ENCODE measurements around the gene BCL2L14.

BCL2L14 gene

DNA sequence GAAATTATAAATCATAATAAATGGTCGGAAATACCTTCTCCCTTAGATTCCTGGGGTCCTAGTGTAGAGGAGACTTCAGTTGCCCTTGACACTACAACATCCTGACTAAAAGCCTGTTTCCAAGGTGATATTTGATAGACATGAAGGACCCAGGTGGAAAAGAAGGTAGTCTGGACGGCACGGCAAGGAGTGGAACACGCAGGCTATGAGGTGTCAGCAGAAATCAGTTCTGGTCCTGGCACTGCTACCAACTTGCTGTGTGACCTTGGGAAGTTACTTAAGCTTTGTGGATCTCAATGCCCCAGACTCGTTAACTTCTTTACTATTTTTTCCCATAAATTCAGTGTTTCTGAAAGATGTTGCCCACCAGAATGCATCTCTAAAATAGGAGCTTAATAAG lies 36.9 kb upstream of the BCL2L14 start:
- TF ChIP-seq POLR2AphosphoS5 (IDR thresholded peaks at IDR 0.05; ENCODE audit: low read depth, low read length) (no peak), TAF1 (IDR thresholded peaks at IDR 0.05; ENCODE audit: borderline replicate concordance, low read depth, low read length) (no peak), POLR2A (IDR thresholded peaks at IDR 0.05; ENCODE audit: low read depth, low read length) (no peak)
- FAIRE-seq (no peak), DNase-seq (ENCODE audit: insufficient read length) (no peak)

GRCh38 chr12:12034344-12034743 lies 36.4 kb upstream of the BCL2L14 start:
- TF ChIP-seq POLR2A (IDR thresholded peaks at IDR 0.05; ENCODE audit: low read depth, low read length): no peak
- no peak for TF ChIP-seq POLR2AphosphoS5 (IDR thresholded peaks at IDR 0.05; ENCODE audit: low read depth, low read length)
- no peak for TF ChIP-seq TAF1 (IDR thresholded peaks at IDR 0.05; ENCODE audit: borderline replicate concordance, low read depth, low read length)
- FAIRE-seq (no peak), DNase-seq (ENCODE audit: insufficient read length) (no peak)

DNA sequence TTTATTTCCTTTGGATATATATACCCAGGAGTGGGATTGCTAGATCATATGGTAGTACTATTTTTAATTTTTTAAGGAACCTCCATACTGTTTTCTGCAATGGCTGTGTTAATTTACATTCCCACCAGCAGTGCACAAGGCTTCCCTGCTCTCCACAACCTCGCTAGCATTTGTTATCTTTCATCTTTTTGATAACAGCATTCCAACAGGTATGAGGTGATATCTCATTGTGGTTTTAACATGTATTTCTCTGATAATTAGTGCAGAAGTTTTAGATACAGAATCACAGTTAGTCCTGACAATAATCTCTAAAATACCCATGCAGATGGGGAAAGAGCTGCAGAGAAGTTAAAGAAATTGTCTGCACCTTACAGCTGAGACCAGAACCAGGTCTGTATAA lies 35.5 kb upstream of the BCL2L14 start:
- FAIRE-seq (peak; percentile 17), DNase-seq (ENCODE audit: insufficient read length) (no peak)
- no peak for TF ChIP-seq TAF1 (IDR thresholded peaks at IDR 0.05; ENCODE audit: borderline replicate concordance, low read depth, low read length)
- TF ChIP-seq POLR2AphosphoS5 (IDR thresholded peaks at IDR 0.05; ENCODE audit: low read depth, low read length): no peak
- TF ChIP-seq POLR2A (IDR thresholded peaks at IDR 0.05; ENCODE audit: low read depth, low read length): no peak

GRCh38 chr12:12036901-12037300 lies 33.8 kb upstream of the BCL2L14 start:
- DNase-seq (ENCODE audit: insufficient read length) (no peak), FAIRE-seq (no peak)
- no peak for TF ChIP-seq TAF1 (IDR thresholded peaks at IDR 0.05; ENCODE audit: borderline replicate concordance, low read depth, low read length)
- no peak for TF ChIP-seq POLR2AphosphoS5 (IDR thresholded peaks at IDR 0.05; ENCODE audit: low read depth, low read length)
- TF ChIP-seq POLR2A (IDR thresholded peaks at IDR 0.05; ENCODE audit: low read depth, low read length): no peak

DNA sequence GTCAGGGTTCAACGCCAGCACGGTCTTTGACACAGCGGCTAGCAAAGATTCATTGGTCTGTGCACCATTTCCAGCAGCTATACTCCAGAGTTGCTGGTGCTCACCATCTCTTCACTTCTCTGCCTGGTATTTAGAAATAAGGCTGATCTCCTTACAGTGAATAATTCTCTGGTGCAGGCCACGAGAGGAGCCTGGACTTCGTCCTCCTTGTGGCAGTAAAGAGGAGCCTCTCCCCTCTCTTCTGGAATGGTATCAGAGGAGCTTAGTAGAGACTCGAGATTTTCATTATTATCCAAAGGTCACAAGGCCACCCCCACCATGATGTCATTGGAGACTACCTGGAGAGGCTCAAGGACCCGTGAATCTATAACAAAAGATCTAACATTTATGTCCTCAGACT lies 30.8 kb upstream of the BCL2L14 start:
- TF ChIP-seq TAF1 (IDR thresholded peaks at IDR 0.05; ENCODE audit: borderline replicate concordance, low read depth, low read length) (no peak), POLR2A (IDR thresholded peaks at IDR 0.05; ENCODE audit: low read depth, low read length) (no peak), POLR2AphosphoS5 (IDR thresholded peaks at IDR 0.05; ENCODE audit: low read depth, low read length) (no peak)
- no peak for DNase-seq (ENCODE audit: insufficient read length)
- no peak for FAIRE-seq

DNA sequence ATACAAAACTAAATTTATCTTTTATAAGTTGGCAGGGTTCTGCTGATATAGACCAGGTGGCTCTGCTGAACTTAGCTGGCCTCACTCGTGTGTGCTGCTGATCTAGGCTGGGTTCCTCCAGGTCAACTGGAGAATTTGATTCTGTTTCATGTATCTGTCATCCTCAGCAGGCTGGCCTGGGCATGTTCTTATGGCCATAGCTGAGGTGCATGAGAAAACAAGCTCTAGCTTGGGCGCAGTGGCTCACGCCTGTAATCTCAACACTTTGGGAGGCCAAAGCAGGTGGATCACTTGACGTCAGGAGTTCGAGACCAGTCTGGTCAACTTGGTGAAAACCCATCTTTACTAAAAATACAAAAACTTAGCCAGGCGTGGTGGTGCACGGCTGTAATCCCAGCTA lies 24.3 kb upstream of the BCL2L14 start:
- DNase-seq (ENCODE audit: insufficient read length) (no peak), FAIRE-seq (no peak)
- TF ChIP-seq POLR2AphosphoS5 (IDR thresholded peaks at IDR 0.05; ENCODE audit: low read depth, low read length) (no peak), TAF1 (IDR thresholded peaks at IDR 0.05; ENCODE audit: borderline replicate concordance, low read depth, low read length) (no peak), POLR2A (IDR thresholded peaks at IDR 0.05; ENCODE audit: low read depth, low read length) (no peak)

- FAIRE-seq: peak; percentile 88
- no peak for DNase-seq (ENCODE audit: insufficient read length)
- TF ChIP-seq POLR2A (IDR thresholded peaks at IDR 0.05; ENCODE audit: low read depth, low read length): no peak
- TF ChIP-seq POLR2AphosphoS5 (IDR thresholded peaks at IDR 0.05; ENCODE audit: low read depth, low read length): no peak
- no peak for TF ChIP-seq TAF1 (IDR thresholded peaks at IDR 0.05; ENCODE audit: borderline replicate concordance, low read depth, low read length)
Measured at GRCh38 chr12:12047682-12048081, 23.1 kb upstream of the BCL2L14 start.

GRCh38 chr12:12048266-12048665 lies 22.5 kb upstream of the BCL2L14 start:
- TF ChIP-seq POLR2A (IDR thresholded peaks at IDR 0.05; ENCODE audit: low read depth, low read length) (no peak), POLR2AphosphoS5 (IDR thresholded peaks at IDR 0.05; ENCODE audit: low read depth, low read length) (no peak), TAF1 (IDR thresholded peaks at IDR 0.05; ENCODE audit: borderline replicate concordance, low read depth, low read length) (no peak)
- FAIRE-seq (no peak), DNase-seq (ENCODE audit: insufficient read length) (no peak)

DNA sequence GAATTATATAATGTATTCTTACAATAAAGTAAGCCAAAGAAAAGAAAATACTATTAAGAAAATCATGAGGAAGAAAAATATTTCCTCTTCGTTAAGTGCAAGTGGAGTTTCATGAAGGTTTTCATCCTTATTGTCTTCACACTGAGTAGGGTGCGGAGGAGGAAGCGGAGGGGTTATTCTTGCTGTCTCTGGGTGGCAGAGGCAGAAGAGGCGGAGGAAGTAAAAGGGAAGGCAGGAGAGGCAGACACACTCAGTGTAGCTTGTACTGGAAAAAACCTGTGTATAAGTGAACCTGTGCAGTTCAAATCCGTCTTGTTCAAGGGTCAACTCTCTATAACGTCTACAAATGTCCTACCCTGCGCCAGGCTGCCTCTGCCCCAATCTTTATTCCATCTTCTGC lies 22.0 kb upstream of the BCL2L14 start:
- FAIRE-seq (no peak), DNase-seq (ENCODE audit: insufficient read length) (no peak)
- TF ChIP-seq POLR2A (IDR thresholded peaks at IDR 0.05; ENCODE audit: low read depth, low read length): no peak
- no peak for TF ChIP-seq TAF1 (IDR thresholded peaks at IDR 0.05; ENCODE audit: borderline replicate concordance, low read depth, low read length)
- TF ChIP-seq POLR2AphosphoS5 (IDR thresholded peaks at IDR 0.05; ENCODE audit: low read depth, low read length): no peak

DNA sequence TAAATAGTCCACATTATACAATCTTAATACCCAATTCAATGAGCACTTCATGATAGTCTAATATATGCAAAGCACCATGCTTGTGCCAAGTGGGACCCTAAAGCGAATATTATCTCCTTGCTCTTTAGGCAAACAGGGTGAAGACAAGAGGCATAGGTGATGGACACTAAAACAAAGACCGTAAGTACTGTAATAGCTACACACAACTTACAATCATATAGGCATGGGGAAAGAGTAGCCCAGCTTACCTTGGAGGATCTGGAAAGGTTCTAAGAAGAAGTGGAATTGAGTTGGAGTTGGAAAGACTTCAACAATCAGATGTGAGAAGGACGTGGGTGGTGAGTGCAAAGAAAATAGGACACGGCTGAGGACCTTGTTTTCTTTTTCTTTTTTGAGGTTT lies 19.1 kb upstream of the BCL2L14 start:
- TF ChIP-seq POLR2A (IDR thresholded peaks at IDR 0.05; ENCODE audit: low read depth, low read length): no peak
- no peak for TF ChIP-seq TAF1 (IDR thresholded peaks at IDR 0.05; ENCODE audit: borderline replicate concordance, low read depth, low read length)
- no peak for TF ChIP-seq POLR2AphosphoS5 (IDR thresholded peaks at IDR 0.05; ENCODE audit: low read depth, low read length)
- no peak for FAIRE-seq

DNA sequence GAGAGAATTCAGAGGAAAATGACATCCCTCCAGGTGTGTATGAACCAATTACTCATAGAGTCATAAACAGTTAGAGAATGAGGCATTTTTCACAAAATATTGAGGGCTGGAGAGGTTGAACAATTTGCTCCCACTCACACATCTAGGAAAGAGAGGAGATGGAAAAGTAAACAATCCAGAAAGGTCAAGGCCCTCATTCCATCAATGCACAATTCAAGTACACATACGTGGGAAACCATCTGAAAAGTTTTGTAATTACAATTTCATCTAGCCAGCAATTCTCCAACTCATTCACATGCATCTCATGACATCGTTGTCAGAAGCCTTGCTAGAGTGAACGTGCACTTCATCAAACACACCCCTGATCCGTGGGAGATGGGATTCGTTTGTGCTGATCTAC lies 15.7 kb upstream of the BCL2L14 start:
- FAIRE-seq (no peak), DNase-seq (ENCODE audit: insufficient read length) (no peak)
- TF ChIP-seq POLR2A (IDR thresholded peaks at IDR 0.05; ENCODE audit: low read depth, low read length): no peak
- TF ChIP-seq TAF1 (IDR thresholded peaks at IDR 0.05; ENCODE audit: borderline replicate concordance, low read depth, low read length): no peak
- TF ChIP-seq POLR2AphosphoS5 (IDR thresholded peaks at IDR 0.05; ENCODE audit: low read depth, low read length): no peak

More for the DNA sequence above, 19.1 kb upstream of the BCL2L14 start:
- DNase-seq (ENCODE audit: insufficient read length): no peak

DNA sequence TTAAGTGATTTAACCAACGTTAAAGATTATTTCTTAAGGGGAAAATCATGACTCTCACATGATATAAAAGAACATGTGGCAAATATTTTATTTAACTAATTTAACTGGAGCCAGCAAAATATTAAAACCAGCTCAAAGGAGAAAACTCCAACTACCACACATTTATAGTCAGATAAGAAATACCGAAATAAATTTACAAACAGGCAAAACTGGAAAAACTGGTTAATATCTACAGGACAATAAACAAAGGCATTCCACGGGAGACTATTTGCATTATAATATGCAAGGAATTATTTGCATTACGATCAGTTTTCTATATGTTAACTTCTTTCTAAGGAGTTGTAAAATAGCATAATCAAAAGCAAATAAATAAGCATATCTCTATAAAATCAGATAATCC lies 13.8 kb upstream of the BCL2L14 start:
- FAIRE-seq (no peak), DNase-seq (ENCODE audit: insufficient read length) (no peak)
- TF ChIP-seq POLR2A (IDR thresholded peaks at IDR 0.05; ENCODE audit: low read depth, low read length) (no peak), POLR2AphosphoS5 (IDR thresholded peaks at IDR 0.05; ENCODE audit: low read depth, low read length) (no peak), TAF1 (IDR thresholded peaks at IDR 0.05; ENCODE audit: borderline replicate concordance, low read depth, low read length) (no peak)

- FAIRE-seq: no peak
- no peak for DNase-seq (ENCODE audit: insufficient read length)
- TF ChIP-seq TAF1 (IDR thresholded peaks at IDR 0.05; ENCODE audit: borderline replicate concordance, low read depth, low read length) (no peak), POLR2AphosphoS5 (IDR thresholded peaks at IDR 0.05; ENCODE audit: low read depth, low read length) (no peak), POLR2A (IDR thresholded peaks at IDR 0.05; ENCODE audit: low read depth, low read length) (no peak)
Measured at GRCh38 chr12:12064596-12064995, 6.1 kb upstream of the BCL2L14 start.

All from GM12892 (cell line).